C4-2B (cell line): ENCODE data around the gene HKDC1.
"Not testable (repeated sequence)": the region's sequence is repeated elsewhere in the genome, so short reads cannot be mapped to it uniquely, and the experiment has no call there.

ENCODE experiments used
- H3K27ac ChIP-seq: fragments of 450-650 bp; 2 replicates; pipeline ENCODE4 v1.5.1; 2017
- ZFX ChIP-seq: fragments of 450-650 bp; IDR thresholded peaks from 2 replicates; pipeline ENCODE4 v1.6.1; 2017
- TF ChIP-seq, protein P1 (sequence below): fragments of 450-650 bp; conservative IDR thresholded peaks from 2 replicates; pipeline ENCODE4 v1.5.1; 2017; ENCODE audit warnings: mild to moderate bottlenecking

The HKDC1 gene

DNA sequence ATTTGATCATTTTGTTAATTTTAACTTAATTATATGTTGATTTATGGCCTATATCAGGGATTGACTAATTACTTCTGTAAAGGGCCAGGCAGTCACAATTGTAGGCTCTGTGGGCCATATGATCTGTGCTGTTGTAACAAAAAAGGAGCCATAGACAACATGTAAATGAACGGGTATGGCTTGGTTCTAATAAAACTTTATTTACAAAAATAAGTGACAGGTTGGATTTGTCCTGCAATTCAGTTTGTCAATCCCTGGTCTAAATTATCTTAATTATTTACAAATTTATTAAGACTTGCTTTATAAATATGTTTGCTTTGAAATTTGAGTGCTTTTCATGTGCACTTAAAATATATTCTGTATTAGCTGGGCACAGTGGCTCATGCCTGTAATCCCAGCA, 55.3 kb downstream of the HKDC1 start:
- no peak overlapping the region for H3K27ac ChIP-seq
- TF ChIP-seq, protein P1, sequence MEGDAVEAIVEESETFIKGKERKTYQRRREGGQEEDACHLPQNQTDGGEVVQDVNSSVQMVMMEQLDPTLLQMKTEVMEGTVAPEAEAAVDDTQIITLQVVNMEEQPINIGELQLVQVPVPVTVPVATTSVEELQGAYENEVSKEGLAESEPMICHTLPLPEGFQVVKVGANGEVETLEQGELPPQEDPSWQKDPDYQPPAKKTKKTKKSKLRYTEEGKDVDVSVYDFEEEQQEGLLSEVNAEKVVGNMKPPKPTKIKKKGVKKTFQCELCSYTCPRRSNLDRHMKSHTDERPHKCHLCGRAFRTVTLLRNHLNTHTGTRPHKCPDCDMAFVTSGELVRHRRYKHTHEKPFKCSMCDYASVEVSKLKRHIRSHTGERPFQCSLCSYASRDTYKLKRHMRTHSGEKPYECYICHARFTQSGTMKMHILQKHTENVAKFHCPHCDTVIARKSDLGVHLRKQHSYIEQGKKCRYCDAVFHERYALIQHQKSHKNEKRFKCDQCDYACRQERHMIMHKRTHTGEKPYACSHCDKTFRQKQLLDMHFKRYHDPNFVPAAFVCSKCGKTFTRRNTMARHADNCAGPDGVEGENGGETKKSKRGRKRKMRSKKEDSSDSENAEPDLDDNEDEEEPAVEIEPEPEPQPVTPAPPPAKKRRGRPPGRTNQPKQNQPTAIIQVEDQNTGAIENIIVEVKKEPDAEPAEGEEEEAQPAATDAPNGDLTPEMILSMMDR = no peak
- TF ChIP-seq ZFX = no peak

GRCh38 chr10:69276503-69276902, 56.4 kb downstream of the HKDC1 start:
- H3K27ac ChIP-seq = no peak overlapping the region
- TF ChIP-seq, protein P1 = no peak
- no peak for TF ChIP-seq ZFX

DNA sequence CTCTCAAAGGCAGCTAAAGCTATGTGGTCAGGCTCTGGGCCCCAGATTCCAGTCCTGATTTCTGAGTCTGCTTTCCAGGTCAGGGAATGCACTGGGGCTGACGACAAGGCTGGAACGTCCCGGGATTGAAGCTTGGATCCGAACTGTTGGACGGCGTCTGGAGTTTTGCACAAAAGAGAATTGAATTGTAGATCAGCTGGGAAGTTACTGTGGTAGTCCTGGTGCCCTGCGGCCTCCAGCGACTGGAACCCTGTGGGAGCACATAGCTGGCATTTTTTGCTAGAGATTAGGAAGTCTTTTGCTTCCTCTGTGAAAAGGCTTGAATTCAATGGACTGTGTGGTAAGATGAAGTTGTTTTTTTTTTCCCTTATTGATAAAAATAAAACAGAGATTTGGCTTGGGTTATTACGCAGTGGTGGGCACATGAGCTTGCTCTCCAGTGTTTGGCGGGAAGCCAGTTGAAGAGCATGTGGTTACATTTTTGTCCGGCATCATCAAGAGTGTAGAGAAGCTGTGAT, 58.4 kb downstream of the HKDC1 start, which contains the start of gene HK1:
HK1 (plus strand) TSS at position 51 of the 518 bp plus-strand sequence.
- TF ChIP-seq, protein P1 = no peak
- TF ChIP-seq ZFX = no peak
- no peak within 1 kb of the TSS for H3K27ac ChIP-seq

GRCh38 chr10:69279110-69279509, 59.0 kb downstream of the HKDC1 start:
- TF ChIP-seq, protein P1 = no peak
- TF ChIP-seq ZFX = no peak
- no peak overlapping the region for H3K27ac ChIP-seq

GRCh38 chr10:69281507-69282413, 61.6 kb downstream of the HKDC1 start:
- H3K27ac ChIP-seq = no peak overlapping the region
- TF ChIP-seq, protein P1 = no peak
- no peak for TF ChIP-seq ZFX

- not testable (repeated sequence) for H3K27ac ChIP-seq
These were observed 64.3 kb downstream of the HKDC1 start for GRCh38 chr10:69284402-69284801.

DNA sequence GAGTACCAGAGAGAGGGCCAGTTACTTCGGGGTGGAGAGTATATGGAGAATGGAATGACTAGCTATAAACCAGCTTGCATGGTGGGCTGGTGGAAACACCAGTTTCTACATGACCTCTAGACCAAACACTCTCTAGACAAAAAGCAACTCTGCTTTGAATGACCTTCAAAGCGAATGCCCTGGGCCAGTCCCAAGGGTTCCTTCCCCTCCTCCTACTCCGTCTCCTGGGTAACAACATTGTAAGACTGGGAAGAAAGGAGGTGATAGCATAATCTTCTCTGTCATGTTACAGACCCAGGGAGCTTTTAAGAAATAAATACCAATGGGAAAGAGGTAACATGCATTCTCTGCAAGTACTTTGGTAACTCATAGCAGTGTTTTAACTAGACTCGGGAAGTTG, 65.6 kb downstream of the HKDC1 start:
- H3K27ac ChIP-seq = no peak overlapping the region
- TF ChIP-seq ZFX = no peak
- TF ChIP-seq, protein P1 = no peak
